ENCODE results near the gene SPATA12. TPM values are rescaled to one million over a fixed set of nuclear protein-coding genes. Genes with fewer than 3 reads are reported as not detected.
A peak's percentile ranks its signal among the peaks of the same experiment; 100 is the strongest.
"Not testable (repeated sequence)": the region's sequence is repeated elsewhere in the genome, so short reads cannot be mapped to it uniquely, and the experiment has no call there.

The SPATA12 gene
- total RNA-seq, 1 experiment from 2014 or later: 0.47 TPM

DNA sequence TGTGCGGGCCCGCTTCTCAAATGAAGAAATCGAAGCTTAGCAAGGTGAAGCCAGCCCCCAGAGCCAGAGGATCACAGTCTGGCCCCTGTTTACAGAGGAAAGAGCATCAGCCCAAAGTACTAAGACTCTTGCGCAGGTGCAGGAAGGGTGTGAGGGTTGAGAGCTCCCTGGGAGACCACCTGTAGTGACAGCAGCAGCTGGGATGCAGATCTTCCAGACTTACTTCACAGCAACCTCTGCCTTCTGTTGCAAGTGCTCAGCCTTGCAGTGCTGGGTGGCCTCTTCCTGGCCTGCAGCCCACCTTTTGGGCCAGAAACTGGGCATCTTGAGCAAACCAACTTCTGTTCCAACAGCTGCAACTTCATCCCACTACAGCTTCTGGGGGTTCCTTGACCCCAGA is 19.7 kb downstream of the SPATA12 start:
- Histone ChIP-seq H3F3A (ENCODE audit: low read length, unreplicated experiment) (no peaks in the 10 kb centered on the region), H3K27me3 (ENCODE audit: low read length) (no peaks in the 10 kb centered on the region), H2AFZ (ENCODE audit: low read length) (no peak overlapping the region), H3K79me2 (ENCODE audit: low read length) (peaks cover 10% of the 10 kb centered on the region), H4K20me1 (ENCODE audit: low read length) (no peaks in the 10 kb centered on the region), H3K4me3 (ENCODE audit: low read length) (no peak overlapping the region; the same call in 1 of the 2 replicates), H3K9me3 (ENCODE audit: low read length) (no peaks in the 10 kb centered on the region), H3K9ac (ENCODE audit: low read length) (no peak overlapping the region), H3K4me2 (ENCODE audit: low read length) (peak overlapping the region; percentile 96; the same call in 1 of the 2 replicates), H3K27ac (ENCODE audit: low read length) (no peak overlapping the region), H3K9me2 (replicated peaks; ENCODE audit: low read length) (no peaks in the 10 kb centered on the region), H3K36me3 (ENCODE audit: low read depth, low read length) (no peaks in the 10 kb centered on the region; the same call in none of the 2 replicates), H3K4me1 (ENCODE audit: insufficient read depth, low read length) (peaks cover 6% of the 10 kb centered on the region)
- ChIA-PET POLR2A (ENCODE audit: unreplicated experiment) (no interaction called here), CTCF (no interaction called here)
- TF ChIP-seq EZH2 (IDR thresholded peaks at IDR 0.05; ENCODE audit: low read length, unreplicated experiment) (no peak), EZH2phosphoT487 (IDR thresholded peaks at IDR 0.05; ENCODE audit: borderline replicate concordance, low read length) (no peak)
- TF ChIP-seq, protein P1, sequence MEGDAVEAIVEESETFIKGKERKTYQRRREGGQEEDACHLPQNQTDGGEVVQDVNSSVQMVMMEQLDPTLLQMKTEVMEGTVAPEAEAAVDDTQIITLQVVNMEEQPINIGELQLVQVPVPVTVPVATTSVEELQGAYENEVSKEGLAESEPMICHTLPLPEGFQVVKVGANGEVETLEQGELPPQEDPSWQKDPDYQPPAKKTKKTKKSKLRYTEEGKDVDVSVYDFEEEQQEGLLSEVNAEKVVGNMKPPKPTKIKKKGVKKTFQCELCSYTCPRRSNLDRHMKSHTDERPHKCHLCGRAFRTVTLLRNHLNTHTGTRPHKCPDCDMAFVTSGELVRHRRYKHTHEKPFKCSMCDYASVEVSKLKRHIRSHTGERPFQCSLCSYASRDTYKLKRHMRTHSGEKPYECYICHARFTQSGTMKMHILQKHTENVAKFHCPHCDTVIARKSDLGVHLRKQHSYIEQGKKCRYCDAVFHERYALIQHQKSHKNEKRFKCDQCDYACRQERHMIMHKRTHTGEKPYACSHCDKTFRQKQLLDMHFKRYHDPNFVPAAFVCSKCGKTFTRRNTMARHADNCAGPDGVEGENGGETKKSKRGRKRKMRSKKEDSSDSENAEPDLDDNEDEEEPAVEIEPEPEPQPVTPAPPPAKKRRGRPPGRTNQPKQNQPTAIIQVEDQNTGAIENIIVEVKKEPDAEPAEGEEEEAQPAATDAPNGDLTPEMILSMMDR (conservative IDR thresholded peaks at IDR 0.05; ENCODE audit: low read depth, low read length): no peak
- no TSS peak for BruUV-seq (replicated peaks)
- DNase-seq (no peak), ATAC-seq (no peak)
- intact Hi-C loops (cut with micrococcal nuclease): no loop called here

GRCh38 chr3:57081173-57081572 is 20.7 kb downstream of the SPATA12 start:
- no peak overlapping the region for H3K4me3 ChIP-seq (ENCODE audit: low read length)
- H4K20me1 ChIP-seq (ENCODE audit: low read length): no peaks in the 10 kb centered on the region
- no peak overlapping the region for H2AFZ ChIP-seq (ENCODE audit: low read length)
- no peak overlapping the region for H3K4me2 ChIP-seq (ENCODE audit: low read length)
- intact Hi-C loops (cut with micrococcal nuclease): no loop called here
- POLR2A ChIA-PET (ENCODE audit: unreplicated experiment): no interaction called here
- CTCF ChIA-PET: interaction anchor here (0.6 kb wide), 1 partner anchor 282 kb away, joined by 4 read pairs; no protein-coding TSS in a partner anchor
- no peaks in the 10 kb centered on the region for H3K9me3 ChIP-seq (ENCODE audit: low read length)
- DNase-seq (no peak), ATAC-seq (no peak)
- no peaks in the 10 kb centered on the region for H3K27me3 ChIP-seq (ENCODE audit: low read length)
- H3K9ac ChIP-seq (ENCODE audit: low read length): no peak overlapping the region
- no peaks in the 10 kb centered on the region for H3F3A ChIP-seq (ENCODE audit: low read length, unreplicated experiment)
- no TSS peak for BruUV-seq (replicated peaks)
- no peak for TF ChIP-seq EZH2phosphoT487 (IDR thresholded peaks at IDR 0.05; ENCODE audit: borderline replicate concordance, low read length)
- TF ChIP-seq, protein P1 (conservative IDR thresholded peaks at IDR 0.05; ENCODE audit: low read depth, low read length): no peak
- no peak for TF ChIP-seq EZH2 (IDR thresholded peaks at IDR 0.05; ENCODE audit: low read length, unreplicated experiment)
- H3K27ac ChIP-seq (ENCODE audit: low read length): no peak overlapping the region
- peaks cover 10% of the 10 kb centered on the region for H3K79me2 ChIP-seq (ENCODE audit: low read length)
- peaks cover 6% of the 10 kb centered on the region for H3K4me1 ChIP-seq (ENCODE audit: insufficient read depth, low read length)
- no peaks in the 10 kb centered on the region; the same call in none of the 2 replicates for H3K36me3 ChIP-seq (ENCODE audit: low read depth, low read length)
- H3K9me2 ChIP-seq (replicated peaks; ENCODE audit: low read length): no peaks in the 10 kb centered on the region

DNA sequence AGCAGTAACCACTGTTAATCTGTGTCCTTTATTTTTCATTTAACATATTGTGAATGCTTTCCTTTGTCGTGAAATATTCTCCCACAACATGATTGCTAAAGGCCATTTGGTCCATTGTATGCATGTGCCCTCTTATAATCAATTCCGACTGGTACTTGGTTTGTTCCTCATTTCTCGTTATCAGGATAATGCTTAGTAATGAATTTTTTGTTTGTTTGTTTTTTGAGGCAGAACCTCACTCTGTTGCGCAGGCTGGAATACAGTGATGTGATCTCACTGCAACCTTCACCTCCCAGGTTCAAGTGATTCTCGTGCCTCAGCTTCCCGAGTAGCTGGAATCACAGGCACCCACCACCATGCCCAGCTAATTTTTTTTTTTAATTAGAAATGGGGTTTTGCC is 22.0 kb downstream of the SPATA12 start:
- H3F3A ChIP-seq (ENCODE audit: low read length, unreplicated experiment): no peaks in the 10 kb centered on the region
- no peak overlapping the region for H3K4me2 ChIP-seq (ENCODE audit: low read length)
- H4K20me1 ChIP-seq (ENCODE audit: low read length): no peaks in the 10 kb centered on the region
- CTCF ChIA-PET: interaction anchor here (0.6 kb wide), 1 partner anchor 91 kb away, joined by 11 read pairs; no protein-coding TSS in a partner anchor
- no peak overlapping the region for H3K9ac ChIP-seq (ENCODE audit: low read length)
- H3K27me3 ChIP-seq (ENCODE audit: low read length): no peaks in the 10 kb centered on the region
- no peak for DNase-seq
- peaks cover 8% of the 10 kb centered on the region for H3K79me2 ChIP-seq (ENCODE audit: low read length)
- H3K36me3 ChIP-seq (ENCODE audit: low read depth, low read length): no peaks in the 10 kb centered on the region
- no peak overlapping the region for H2AFZ ChIP-seq (ENCODE audit: low read length)
- H3K4me3 ChIP-seq (ENCODE audit: low read length): no peak overlapping the region
- POLR2A ChIA-PET (ENCODE audit: unreplicated experiment): no interaction called here
- no peaks in the 10 kb centered on the region for H3K9me2 ChIP-seq (replicated peaks; ENCODE audit: low read length)
- no peaks in the 10 kb centered on the region for H3K9me3 ChIP-seq (ENCODE audit: low read length)
- no peak for ATAC-seq
- intact Hi-C loops (cut with micrococcal nuclease): no loop called here
- TF ChIP-seq, protein P1 (conservative IDR thresholded peaks at IDR 0.05; ENCODE audit: low read depth, low read length): no peak
- TF ChIP-seq EZH2phosphoT487 (IDR thresholded peaks at IDR 0.05; ENCODE audit: borderline replicate concordance, low read length) (no peak), EZH2 (IDR thresholded peaks at IDR 0.05; ENCODE audit: low read length, unreplicated experiment) (no peak)
- BruUV-seq (replicated peaks): no TSS peak
- no peak overlapping the region for H3K27ac ChIP-seq (ENCODE audit: low read length)
- H3K4me1 ChIP-seq (ENCODE audit: insufficient read depth, low read length): peaks cover 6% of the 10 kb centered on the region

GRCh38 chr3:57083266-57083995 is 23.0 kb downstream of the SPATA12 start:
- H3K9ac ChIP-seq (ENCODE audit: low read length); H3K4me3 ChIP-seq (ENCODE audit: low read length); CTCF ChIA-PET; POLR2A ChIA-PET (ENCODE audit: unreplicated experiment); H3K9me2 ChIP-seq (replicated peaks; ENCODE audit: low read length); H3K27me3 ChIP-seq (ENCODE audit: low read length); H3K79me2 ChIP-seq (ENCODE audit: low read length); H3K9me3 ChIP-seq (ENCODE audit: low read length); H3K4me1 ChIP-seq (ENCODE audit: insufficient read depth, low read length); H4K20me1 ChIP-seq (ENCODE audit: low read length); H3K36me3 ChIP-seq (ENCODE audit: low read depth, low read length); BruUV-seq (replicated peaks); intact Hi-C loops (cut with micrococcal nuclease); H2AFZ ChIP-seq (ENCODE audit: low read length); H3K27ac ChIP-seq (ENCODE audit: low read length); H3F3A ChIP-seq (ENCODE audit: low read length, unreplicated experiment); DNase-seq; ATAC-seq; H3K4me2 ChIP-seq (ENCODE audit: low read length): not testable (repeated sequence)
